Measurements from ENCODE around the gene SLC12A7.

Gene SLC12A7

DNA sequence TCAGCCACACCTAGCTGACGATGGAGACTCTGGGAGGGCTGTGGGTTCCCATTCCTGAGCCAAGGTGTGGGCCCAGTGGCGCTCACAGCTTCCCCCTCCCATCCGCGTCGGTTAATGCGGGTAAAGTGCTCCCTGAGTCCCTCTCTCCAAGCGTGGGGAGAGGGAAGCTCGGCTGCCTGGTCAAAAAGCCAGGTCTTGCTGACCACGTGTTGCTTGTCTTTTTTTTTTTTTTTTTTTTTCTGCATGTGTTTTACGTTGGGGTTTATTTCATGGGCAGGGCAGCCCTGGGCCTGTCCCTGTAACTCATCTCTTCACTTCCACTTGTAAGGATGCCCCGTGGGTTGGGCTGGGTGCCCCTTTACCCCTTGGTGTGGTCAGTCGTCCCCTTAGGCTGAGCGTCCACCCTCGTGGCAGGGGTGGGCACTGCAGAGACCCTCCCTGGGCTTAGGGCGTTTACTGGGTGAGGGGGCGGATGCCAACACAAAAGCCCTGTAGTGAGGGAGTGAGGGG is 91.4 kb downstream of the SLC12A7 start:
- Histone ChIP-seq H3K9ac (ENCODE audit: low read depth in 1 of 2, low read length in 2 of 2) (no peak overlapping the region), H3K4me3 (ENCODE audit: low read length in 2 of 2) (no peak overlapping the region), H3K4me1 (ENCODE audit: control insufficient read depth in 2 of 2, insufficient read depth in 2 of 2, low read length in 2 of 2) (no peaks in the 10 kb centered on the region), H3K27me3 (ENCODE audit: control insufficient read depth in 2 of 2, insufficient read depth in 2 of 2, low read length in 2 of 2) (no peaks in the 10 kb centered on the region), H3K36me3 (ENCODE audit: control insufficient read depth in 2 of 2, insufficient read depth in 2 of 2, low read length in 2 of 2) (no peaks in the 10 kb centered on the region), H3K27ac (ENCODE audit: low read depth in 2 of 2, low read length in 2 of 2) (no peak overlapping the region), H3K9me3 (ENCODE audit: control insufficient read depth in 2 of 2, low read length in 2 of 2) (no peaks in the 10 kb centered on the region)

DNA sequence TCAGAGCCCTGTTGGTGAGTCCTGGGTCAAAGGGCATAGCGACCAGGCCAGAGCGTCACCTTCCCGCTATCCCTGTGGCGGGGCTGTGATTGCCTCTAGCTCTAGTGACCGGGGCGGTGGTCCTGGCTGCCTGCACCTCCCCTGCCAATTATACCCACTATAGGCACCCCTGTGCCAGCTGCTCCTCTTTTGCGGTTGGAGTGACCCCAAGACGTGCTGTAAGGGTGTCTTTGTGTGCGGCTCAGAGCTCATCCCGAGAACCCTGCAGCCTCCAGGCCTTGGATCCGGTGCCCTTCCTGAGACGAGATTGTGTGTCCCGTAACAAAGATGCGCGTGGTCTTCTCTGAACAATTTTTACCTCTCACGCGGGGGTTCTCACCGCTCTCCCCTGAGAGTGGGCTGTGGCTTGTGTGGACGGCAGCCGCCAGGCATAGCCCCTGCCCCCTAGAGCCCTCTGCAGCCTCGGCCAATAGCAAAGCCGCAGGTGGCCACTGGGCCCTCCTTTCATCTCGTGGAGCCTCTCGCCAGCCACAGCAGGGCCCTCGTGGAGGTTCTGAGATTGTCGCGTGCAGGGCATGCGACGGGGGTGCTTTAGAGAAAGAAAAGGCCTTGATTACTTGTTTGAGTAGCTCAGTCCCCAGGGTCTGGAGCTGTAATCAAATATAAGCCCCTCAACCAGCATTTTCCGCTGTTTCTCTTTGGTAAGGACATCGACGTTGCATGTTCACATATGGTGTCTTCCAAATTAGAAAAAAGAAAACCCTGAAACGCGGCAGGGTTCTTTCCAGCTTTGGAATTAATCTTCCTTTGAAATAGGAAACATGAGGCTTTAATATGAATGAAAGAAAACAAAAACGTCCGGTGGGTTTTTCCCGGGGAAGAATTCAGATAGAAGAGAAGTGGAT is 92.6 kb downstream of the SLC12A7 start:
- H3K9me3 ChIP-seq (ENCODE audit: control insufficient read depth in 2 of 2, low read length in 2 of 2) = no peaks in the 10 kb centered on the region

DNA sequence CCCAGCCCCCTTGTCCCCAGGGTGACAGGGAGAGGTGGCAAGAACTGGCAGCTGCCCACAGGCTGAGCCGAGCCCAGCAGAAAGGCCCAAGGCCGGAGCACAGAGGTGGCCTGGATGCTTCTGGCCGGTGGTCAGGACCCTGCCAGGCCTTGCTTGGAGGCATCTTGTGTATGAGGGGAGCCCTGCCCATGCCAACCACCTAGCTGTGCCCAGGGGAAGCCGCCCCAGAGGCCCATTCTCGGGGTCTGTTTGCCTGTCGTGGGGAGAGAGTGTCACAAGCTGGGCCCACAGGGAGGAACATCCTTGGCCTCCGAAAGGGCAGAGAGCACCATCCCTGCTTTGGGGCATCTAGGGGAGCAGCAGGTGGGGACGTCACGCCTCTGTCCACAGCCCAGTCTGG is 93.3 kb downstream of the SLC12A7 start:
- Histone ChIP-seq H3K36me3 (ENCODE audit: control insufficient read depth in 2 of 2, insufficient read depth in 2 of 2, low read length in 2 of 2) (no peaks in the 10 kb centered on the region), H3K27me3 (ENCODE audit: control insufficient read depth in 2 of 2, insufficient read depth in 2 of 2, low read length in 2 of 2) (no peaks in the 10 kb centered on the region), H3K27ac (ENCODE audit: low read depth in 2 of 2, low read length in 2 of 2) (no peak overlapping the region), H3K9ac (ENCODE audit: low read depth in 1 of 2, low read length in 2 of 2) (no peak overlapping the region), H3K4me3 (ENCODE audit: low read length in 2 of 2) (no peak overlapping the region), H3K4me1 (ENCODE audit: control insufficient read depth in 2 of 2, insufficient read depth in 2 of 2, low read length in 2 of 2) (no peaks in the 10 kb centered on the region), H3K9me3 (ENCODE audit: control insufficient read depth in 2 of 2, low read length in 2 of 2) (no peaks in the 10 kb centered on the region)

More for the DNA sequence above, 92.6 kb downstream of the SLC12A7 start:
- Histone ChIP-seq H3K4me3 (ENCODE audit: low read length in 2 of 2) (no peak overlapping the region), H3K27ac (ENCODE audit: low read depth in 2 of 2, low read length in 2 of 2) (no peak overlapping the region), H3K4me1 (ENCODE audit: control insufficient read depth in 2 of 2, insufficient read depth in 2 of 2, low read length in 2 of 2) (no peaks in the 10 kb centered on the region), H3K36me3 (ENCODE audit: control insufficient read depth in 2 of 2, insufficient read depth in 2 of 2, low read length in 2 of 2) (no peaks in the 10 kb centered on the region), H3K9ac (ENCODE audit: low read depth in 1 of 2, low read length in 2 of 2) (no peak overlapping the region), H3K27me3 (ENCODE audit: control insufficient read depth in 2 of 2, insufficient read depth in 2 of 2, low read length in 2 of 2) (no peaks in the 10 kb centered on the region)

DNA sequence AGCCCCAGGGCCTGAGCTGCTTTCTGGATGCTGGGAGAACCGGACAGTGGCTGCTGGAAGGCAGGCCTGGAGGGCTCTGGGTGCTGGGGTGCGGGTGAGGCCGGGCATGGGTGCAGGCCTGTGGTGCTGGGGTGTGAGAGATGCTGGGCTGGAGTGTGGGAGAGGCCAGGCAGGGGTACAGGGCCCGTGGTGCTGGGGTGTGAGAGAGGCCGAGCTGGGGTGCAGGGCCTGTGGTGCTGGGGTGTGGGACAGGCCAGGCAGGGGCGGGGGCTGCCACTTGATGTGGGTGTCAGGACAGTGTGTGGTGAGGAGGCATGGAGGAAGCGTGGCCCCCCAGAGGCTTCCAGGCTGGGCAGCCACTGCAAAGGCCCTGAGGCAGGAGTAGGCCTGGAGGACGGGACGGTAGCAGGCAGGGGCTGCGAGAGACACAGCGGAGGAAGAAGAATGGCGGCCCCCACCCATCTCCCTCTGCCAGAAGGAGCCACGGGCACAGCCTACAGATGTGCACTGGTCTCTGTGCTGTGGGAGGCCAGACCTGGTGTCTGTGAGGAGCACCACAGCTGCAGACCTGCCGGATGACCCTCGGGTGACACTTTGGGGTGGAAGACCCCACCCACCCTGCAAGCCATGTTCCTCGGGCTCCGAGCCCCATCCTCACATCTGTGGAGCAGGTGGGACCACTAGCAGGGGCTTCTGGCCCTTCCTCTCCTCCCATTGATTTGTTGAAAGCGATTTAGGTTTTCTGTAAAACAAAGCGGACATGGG is 94.0 kb downstream of the SLC12A7 start:
- Histone ChIP-seq H3K9ac (ENCODE audit: low read depth in 1 of 2, low read length in 2 of 2) (no peak overlapping the region), H3K27ac (ENCODE audit: low read depth in 2 of 2, low read length in 2 of 2) (no peak overlapping the region), H3K4me3 (ENCODE audit: low read length in 2 of 2) (no peak overlapping the region), H3K36me3 (ENCODE audit: control insufficient read depth in 2 of 2, insufficient read depth in 2 of 2, low read length in 2 of 2) (no peaks in the 10 kb centered on the region), H3K4me1 (ENCODE audit: control insufficient read depth in 2 of 2, insufficient read depth in 2 of 2, low read length in 2 of 2) (no peaks in the 10 kb centered on the region), H3K27me3 (ENCODE audit: control insufficient read depth in 2 of 2, insufficient read depth in 2 of 2, low read length in 2 of 2) (no peaks in the 10 kb centered on the region), H3K9me3 (ENCODE audit: control insufficient read depth in 2 of 2, low read length in 2 of 2) (no peaks in the 10 kb centered on the region)

DNA sequence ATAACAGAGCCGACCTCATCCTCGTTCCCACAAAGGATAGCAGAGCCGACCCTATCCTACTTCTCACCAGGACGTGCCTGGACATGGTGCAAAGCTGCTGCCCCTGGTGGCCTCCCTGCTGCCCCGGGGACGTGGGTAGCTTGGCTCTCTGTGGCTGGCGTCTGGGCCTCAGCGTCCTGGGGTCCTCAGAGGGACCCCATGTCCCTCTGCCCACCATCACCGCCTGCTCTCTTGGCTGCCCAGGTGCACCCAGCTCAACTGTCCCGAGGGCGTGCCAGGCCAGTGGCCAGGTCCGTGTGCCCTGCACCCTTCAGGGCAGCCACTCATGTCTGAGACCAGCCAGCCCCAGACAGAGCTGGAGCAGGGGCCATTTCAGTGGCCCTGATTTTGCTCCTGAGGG is 94.8 kb downstream of the SLC12A7 start:
- H3K9me3 ChIP-seq (ENCODE audit: control insufficient read depth in 2 of 2, low read length in 2 of 2) = no peaks in the 10 kb centered on the region
- no peaks in the 10 kb centered on the region for H3K27me3 ChIP-seq (ENCODE audit: control insufficient read depth in 2 of 2, insufficient read depth in 2 of 2, low read length in 2 of 2)
- H3K4me1 ChIP-seq (ENCODE audit: control insufficient read depth in 2 of 2, insufficient read depth in 2 of 2, low read length in 2 of 2) = no peaks in the 10 kb centered on the region
- H3K9ac ChIP-seq (ENCODE audit: low read depth in 1 of 2, low read length in 2 of 2) = no peak overlapping the region
- H3K27ac ChIP-seq (ENCODE audit: low read depth in 2 of 2, low read length in 2 of 2) = no peak overlapping the region
- H3K4me3 ChIP-seq (ENCODE audit: low read length in 2 of 2) = no peak overlapping the region
- no peaks in the 10 kb centered on the region for H3K36me3 ChIP-seq (ENCODE audit: control insufficient read depth in 2 of 2, insufficient read depth in 2 of 2, low read length in 2 of 2)

DNA sequence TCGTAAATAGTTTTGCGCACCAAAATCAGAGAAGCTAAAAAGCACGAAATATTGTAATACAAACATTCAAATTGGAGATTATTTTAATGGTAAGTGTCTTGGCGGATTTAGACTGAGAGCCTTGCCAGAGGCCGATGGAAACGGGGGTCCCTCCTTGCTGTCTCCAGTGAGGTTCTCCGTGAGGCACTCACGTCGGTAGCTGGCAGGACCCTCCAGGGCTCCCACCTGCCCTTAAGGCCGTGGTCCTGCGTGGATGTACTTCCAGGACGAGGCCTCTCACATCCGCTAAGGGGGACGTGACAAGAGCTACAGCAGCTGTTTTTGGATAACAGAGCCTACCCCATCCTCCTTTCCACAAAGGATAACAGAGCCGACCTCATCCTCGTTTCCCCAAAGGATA is 95.4 kb downstream of the SLC12A7 start:
- Histone ChIP-seq H3K36me3 (ENCODE audit: control insufficient read depth in 2 of 2, insufficient read depth in 2 of 2, low read length in 2 of 2) (no peaks in the 10 kb centered on the region), H3K9ac (ENCODE audit: low read depth in 1 of 2, low read length in 2 of 2) (no peak overlapping the region), H3K4me1 (ENCODE audit: control insufficient read depth in 2 of 2, insufficient read depth in 2 of 2, low read length in 2 of 2) (no peaks in the 10 kb centered on the region), H3K27me3 (ENCODE audit: control insufficient read depth in 2 of 2, insufficient read depth in 2 of 2, low read length in 2 of 2) (peaks cover 1 to 2% of the 10 kb centered on the region in 2 donors), H3K27ac (ENCODE audit: low read depth in 2 of 2, low read length in 2 of 2) (no peak overlapping the region), H3K9me3 (ENCODE audit: control insufficient read depth in 2 of 2, low read length in 2 of 2) (no peaks in the 10 kb centered on the region), H3K4me3 (ENCODE audit: low read length in 2 of 2) (no peak overlapping the region)

DNA sequence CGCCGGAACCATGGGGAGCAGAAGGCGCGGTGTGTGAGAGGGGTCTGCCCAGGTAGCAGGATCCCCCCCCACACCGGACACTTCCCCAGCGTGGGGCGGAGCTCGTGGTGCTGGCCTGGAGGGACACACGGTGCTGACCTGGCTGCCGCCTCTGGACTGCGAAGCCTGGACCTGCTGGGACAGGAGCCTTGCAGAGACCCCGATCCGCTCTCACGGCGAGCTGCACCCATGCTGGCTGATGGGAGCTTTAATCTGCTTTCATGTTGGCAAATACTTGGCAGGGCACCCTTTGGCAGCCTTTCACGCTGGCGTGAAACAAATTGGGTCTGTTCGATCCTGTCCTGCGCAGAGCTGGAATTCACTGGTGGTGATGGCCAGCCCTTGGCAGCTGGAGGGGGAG is 95.8 kb downstream of the SLC12A7 start:
- Histone ChIP-seq H3K4me1 (ENCODE audit: control insufficient read depth in 2 of 2, insufficient read depth in 2 of 2, low read length in 2 of 2) (no peaks in the 10 kb centered on the region), H3K27ac (ENCODE audit: low read depth in 2 of 2, low read length in 2 of 2) (no peak overlapping the region), H3K9me3 (ENCODE audit: control insufficient read depth in 2 of 2, low read length in 2 of 2) (no peaks in the 10 kb centered on the region), H3K9ac (ENCODE audit: low read depth in 1 of 2, low read length in 2 of 2) (no peak overlapping the region), H3K27me3 (ENCODE audit: control insufficient read depth in 2 of 2, insufficient read depth in 2 of 2, low read length in 2 of 2) (peaks cover 3 to 6% of the 10 kb centered on the region in 2 donors), H3K36me3 (ENCODE audit: control insufficient read depth in 2 of 2, insufficient read depth in 2 of 2, low read length in 2 of 2) (no peaks in the 10 kb centered on the region), H3K4me3 (ENCODE audit: low read length in 2 of 2) (no peak overlapping the region)

DNA sequence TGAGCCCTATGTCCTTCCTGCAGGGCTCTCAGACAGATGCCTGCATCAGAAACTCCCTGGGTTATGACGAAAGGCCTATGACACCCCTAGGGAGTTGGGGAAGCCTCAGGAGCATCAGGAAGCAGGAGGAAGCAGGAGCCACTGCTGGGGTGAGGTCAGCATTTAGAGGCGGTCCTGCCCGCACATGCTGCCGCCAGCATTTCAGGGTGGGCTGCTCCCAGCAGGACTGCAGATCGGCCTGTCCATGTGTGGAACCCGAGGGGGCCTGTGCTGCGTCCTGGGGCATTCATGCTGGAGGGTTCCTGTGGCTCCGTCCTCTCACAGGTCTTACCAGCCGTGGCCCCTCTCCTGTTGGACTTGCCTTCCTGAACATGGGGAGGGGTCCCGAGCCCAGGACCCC is 96.4 kb downstream of the SLC12A7 start:
- Histone ChIP-seq H3K9ac (ENCODE audit: low read depth in 1 of 2, low read length in 2 of 2) (no peak overlapping the region), H3K4me3 (ENCODE audit: low read length in 2 of 2) (no peak overlapping the region), H3K27ac (ENCODE audit: low read depth in 2 of 2, low read length in 2 of 2) (no peak overlapping the region)

DNA sequence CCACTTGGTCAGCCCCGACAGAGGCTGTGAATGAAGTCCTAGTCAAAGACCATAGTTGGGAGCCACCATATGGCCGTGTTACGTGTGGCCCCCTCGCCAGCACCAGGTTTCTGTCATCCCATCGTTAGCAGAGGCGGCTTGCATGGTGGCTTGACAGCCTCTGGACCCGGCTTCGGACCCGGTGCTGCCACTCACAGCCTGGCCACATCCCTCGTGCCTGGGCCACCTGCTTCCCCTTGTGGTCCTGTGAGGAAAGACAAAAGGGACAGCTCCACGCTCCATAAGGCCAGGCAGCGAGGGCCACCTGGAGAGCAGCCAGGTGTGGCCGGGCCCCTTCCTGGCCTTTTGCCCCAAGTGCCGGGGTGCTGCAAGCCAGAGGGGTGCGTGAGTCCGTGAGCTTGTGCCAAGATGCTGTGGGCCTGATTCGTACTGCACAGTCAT is 97.1 kb downstream of the SLC12A7 start:
- H3K4me1 ChIP-seq (ENCODE audit: control insufficient read depth in 2 of 2, insufficient read depth in 2 of 2, low read length in 2 of 2) = no peaks in the 10 kb centered on the region
- no peak overlapping the region for H3K27ac ChIP-seq (ENCODE audit: low read depth in 2 of 2, low read length in 2 of 2)
- no peaks in the 10 kb centered on the region for H3K36me3 ChIP-seq (ENCODE audit: control insufficient read depth in 2 of 2, insufficient read depth in 2 of 2, low read length in 2 of 2)
- H3K4me3 ChIP-seq (ENCODE audit: low read length in 2 of 2) = no peak overlapping the region
- H3K9ac ChIP-seq (ENCODE audit: low read depth in 1 of 2, low read length in 2 of 2) = no peak overlapping the region
- no peaks in the 10 kb centered on the region for H3K9me3 ChIP-seq (ENCODE audit: control insufficient read depth in 2 of 2, low read length in 2 of 2)
- peaks cover 11 to 19% of the 10 kb centered on the region in 2 donors for H3K27me3 ChIP-seq (ENCODE audit: control insufficient read depth in 2 of 2, insufficient read depth in 2 of 2, low read length in 2 of 2)

More for the DNA sequence above, 96.4 kb downstream of the SLC12A7 start:
- Histone ChIP-seq H3K36me3 (ENCODE audit: control insufficient read depth in 2 of 2, insufficient read depth in 2 of 2, low read length in 2 of 2) (no peaks in the 10 kb centered on the region), H3K9me3 (ENCODE audit: control insufficient read depth in 2 of 2, low read length in 2 of 2) (no peaks in the 10 kb centered on the region), H3K27me3 (ENCODE audit: control insufficient read depth in 2 of 2, insufficient read depth in 2 of 2, low read length in 2 of 2) (peaks cover 4 to 12% of the 10 kb centered on the region in 2 donors), H3K4me1 (ENCODE audit: control insufficient read depth in 2 of 2, insufficient read depth in 2 of 2, low read length in 2 of 2) (no peaks in the 10 kb centered on the region)

DNA sequence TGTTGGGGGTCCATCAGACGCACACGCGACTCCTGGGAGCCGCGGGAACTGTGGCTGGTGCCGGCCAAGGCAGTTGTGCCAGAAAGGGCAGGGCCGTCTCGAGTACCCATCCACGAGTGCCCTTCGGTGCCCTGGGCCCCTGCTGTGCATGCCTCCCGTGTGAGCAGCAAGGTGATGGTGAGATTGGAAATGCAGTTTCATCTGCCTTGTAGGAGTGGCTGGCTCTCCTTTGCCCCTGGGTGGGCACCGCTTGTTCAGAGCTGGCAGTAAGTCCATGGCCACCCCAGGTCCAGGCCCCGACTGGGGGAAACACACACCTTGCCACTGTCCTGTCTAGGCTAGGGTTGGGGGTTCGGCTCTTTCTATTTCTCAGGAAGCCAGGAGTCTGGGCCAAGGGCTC is 97.5 kb downstream of the SLC12A7 start:
- Histone ChIP-seq H3K27ac (ENCODE audit: low read depth in 2 of 2, low read length in 2 of 2) (no peak overlapping the region), H3K4me1 (ENCODE audit: control insufficient read depth in 2 of 2, insufficient read depth in 2 of 2, low read length in 2 of 2) (peaks cover 0 to 2% of the 10 kb centered on the region in 2 donors), H3K27me3 (ENCODE audit: control insufficient read depth in 2 of 2, insufficient read depth in 2 of 2, low read length in 2 of 2) (peaks cover 14 to 23% of the 10 kb centered on the region in 2 donors), H3K9me3 (ENCODE audit: control insufficient read depth in 2 of 2, low read length in 2 of 2) (no peaks in the 10 kb centered on the region), H3K36me3 (ENCODE audit: control insufficient read depth in 2 of 2, insufficient read depth in 2 of 2, low read length in 2 of 2) (no peaks in the 10 kb centered on the region), H3K4me3 (ENCODE audit: low read length in 2 of 2) (no peak overlapping the region), H3K9ac (ENCODE audit: low read depth in 1 of 2, low read length in 2 of 2) (no peak overlapping the region)

Measured in mucosa of rectum (tissue), 2 donors.